NCI-H226 (cell line): ENCODE measurements around the gene F3.
A peak's percentile ranks its signal among the peaks of the same experiment; 100 is the strongest.

Experiments
- DNase-seq: peaks from one replicate; pipeline ENCODE4 v3.0.0-alpha.2; 2015

The F3 gene

DNA sequence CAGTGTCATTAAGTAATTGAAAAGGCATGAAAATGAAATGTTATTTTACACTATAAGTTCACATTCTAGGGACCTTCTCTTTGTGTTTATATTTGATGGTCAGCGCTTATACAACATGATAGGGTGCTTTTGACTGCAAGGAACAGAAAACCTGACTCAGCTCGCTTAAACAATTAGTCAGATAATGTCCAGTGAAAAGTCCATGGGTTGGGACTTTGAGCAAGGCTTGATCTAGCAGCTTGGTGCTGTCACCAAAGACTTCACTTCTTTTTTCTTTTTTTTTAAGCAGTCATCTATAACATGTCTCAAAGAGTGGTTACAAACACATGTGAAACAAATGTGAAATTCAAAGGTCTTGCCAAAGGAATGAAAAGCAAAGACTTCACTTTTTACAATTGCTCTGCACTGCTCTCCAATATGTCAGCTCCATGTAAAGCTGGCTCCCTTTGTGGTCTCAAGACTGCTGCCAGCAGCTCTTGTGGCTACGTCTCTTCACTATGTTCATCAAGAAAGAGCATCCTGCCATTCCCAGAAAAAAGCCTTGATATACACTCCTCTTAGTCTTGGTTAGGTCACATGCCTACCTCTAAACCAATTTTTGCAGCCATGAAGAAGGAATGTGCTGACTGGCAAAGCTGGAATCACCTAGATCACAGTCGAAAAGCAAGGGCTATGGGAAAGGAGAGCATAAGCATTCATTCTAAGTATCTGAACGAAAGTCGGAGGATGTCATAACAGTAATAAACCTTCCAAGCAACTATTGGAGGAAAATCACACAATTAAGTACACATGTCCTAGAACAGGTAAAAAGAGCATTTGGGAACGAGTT lies 15.2 kb downstream of the F3 start:
- no peak for DNase-seq

- DNase-seq: no peak
These were observed 17.0 kb downstream of the F3 start for GRCh38 chr1:94524531-94524930.

GRCh38 chr1:94522304-94522703 lies 19.3 kb downstream of the F3 start:
- peak; percentile 48 for DNase-seq

GRCh38 chr1:94519351-94519750 lies 22.2 kb downstream of the F3 start:
- DNase-seq: no peak

GRCh38 chr1:94515296-94515947 lies 26.1 kb downstream of the F3 start:
- no peak for DNase-seq

- no peak for DNase-seq
These were observed 27.3 kb downstream of the F3 start for GRCh38 chr1:94514095-94514727.

GRCh38 chr1:94512816-94513215 lies 28.7 kb downstream of the F3 start:
- no peak for DNase-seq

DNA sequence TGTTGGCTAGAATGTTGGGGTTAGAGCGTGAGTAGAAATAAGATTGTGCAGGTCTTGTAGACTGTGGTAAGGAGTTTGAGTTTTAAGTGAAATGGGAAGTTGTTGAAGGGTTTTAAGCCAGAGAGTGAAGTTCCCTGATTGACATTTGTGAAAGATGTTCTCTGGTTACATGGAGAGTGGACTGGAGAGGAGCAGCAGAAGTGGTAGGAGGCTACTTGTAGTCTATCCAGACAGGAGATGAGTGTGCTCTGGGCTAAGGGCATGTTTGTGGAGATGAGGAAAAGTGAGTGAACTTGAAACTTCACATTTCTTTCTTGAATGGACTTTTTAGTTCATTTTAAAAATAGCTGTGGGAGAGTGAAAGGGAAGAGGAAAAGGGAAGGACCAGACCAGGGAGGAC lies 37.0 kb downstream of the F3 start:
- DNase-seq: no peak

DNA sequence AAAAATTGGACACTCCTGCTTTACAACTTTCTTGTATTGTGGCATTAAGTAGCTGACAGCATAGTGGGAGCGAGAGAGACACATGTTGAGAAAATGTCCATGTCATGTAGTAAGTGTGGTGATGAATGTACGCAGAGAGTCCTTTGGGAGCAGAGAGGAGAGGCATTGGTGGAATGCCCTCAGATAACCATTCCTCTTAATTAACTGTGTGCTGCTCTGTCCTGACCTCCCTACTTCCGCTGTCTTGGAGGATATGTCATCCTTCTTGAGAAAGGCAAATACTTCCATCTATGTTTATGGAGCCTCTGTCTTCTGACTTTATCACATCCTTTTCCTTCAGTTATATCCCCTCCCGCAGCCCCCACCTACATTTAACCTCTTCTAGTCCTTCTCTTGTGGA lies 38.4 kb downstream of the F3 start:
- DNase-seq: no peak

DNA sequence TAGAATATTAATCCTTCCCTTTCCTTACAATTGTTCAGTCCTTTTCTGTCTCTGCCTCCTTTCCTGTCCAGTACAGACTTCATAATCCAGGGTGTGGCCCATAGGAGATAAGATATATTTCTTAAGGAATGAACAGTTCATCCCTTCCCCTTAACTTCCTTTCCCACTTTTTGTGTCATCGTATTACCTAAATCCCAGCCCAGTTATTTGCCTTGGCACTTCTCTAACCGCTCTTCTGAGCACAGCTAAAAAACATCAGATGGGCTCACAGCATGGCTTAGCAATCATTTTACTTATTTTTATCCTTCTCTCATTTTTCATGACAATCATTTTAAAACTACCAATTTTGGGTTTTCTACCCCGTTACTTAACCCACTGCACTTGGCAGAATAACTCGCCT lies 39.6 kb downstream of the F3 start:
- no peak for DNase-seq

DNA sequence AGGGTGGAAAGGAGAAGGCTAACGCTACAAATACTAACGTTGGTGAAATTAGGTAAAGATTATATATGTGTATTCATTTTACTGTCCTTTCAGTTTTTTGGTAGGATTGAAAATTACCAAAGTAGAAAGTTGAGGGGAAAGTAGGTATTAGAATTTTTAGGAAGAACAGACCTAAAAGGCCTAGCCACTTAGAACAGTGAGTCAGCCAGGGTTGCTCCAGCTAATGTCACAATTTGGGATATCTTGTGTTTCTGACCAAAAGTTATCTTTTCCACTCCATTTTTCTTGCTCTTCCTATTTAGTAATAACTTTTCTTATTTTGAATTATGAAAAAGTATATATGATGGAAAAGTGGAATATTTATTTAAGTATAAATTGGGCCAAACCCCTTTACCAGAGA lies 40.1 kb downstream of the F3 start:
- DNase-seq: no peak

DNA sequence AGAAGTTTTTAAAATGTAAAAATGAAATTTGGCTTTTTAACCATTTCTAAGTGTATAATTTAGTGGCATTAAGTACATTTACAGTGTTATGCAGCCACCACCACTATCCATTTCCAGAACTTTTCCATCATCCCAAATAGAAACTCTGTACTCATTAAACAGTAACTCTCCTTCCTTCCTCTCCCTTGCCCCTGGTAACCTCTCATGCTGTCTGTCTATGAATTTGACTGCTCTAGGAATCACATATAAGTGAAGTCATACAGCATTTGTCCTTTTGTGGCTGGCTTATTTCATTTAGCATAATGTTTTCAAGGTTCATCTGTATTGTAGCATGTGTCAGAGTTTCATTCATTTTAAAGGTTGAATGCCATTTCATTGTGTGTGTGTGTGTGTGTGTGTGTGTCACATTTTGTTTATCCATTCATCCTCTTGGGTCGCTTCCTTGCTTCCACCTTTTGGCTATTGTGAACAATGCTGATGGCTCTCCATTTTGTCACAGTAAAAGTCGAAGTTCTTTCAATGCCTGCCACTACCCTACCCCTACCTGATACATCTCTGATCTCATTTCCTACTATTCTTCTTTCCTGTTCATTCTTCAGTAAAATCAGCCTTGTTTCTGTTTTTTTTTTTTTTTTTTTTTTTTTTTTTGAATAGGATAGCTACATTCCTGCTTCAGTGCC lies 45.3 kb downstream of the F3 start:
- DNase-seq: no peak

DNA sequence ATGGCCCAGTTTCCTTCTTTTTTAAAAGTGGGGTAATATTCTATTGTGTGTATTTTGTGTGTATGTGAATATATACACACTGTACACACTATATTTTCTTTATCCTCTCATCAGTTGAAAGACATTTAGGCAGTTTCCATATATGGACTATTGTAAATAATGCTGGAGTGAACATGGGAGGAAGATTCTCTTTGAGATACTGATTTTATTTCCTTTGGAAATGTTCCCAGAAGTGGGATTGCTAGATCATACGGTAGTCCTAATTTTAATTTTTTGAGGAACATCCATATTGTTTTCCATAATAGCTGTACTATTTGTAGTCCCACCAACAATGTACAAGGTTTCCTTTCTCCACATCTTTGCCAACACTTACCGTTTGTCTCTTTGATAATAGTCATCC lies 51.0 kb downstream of the F3 start:
- no peak for DNase-seq

DNA sequence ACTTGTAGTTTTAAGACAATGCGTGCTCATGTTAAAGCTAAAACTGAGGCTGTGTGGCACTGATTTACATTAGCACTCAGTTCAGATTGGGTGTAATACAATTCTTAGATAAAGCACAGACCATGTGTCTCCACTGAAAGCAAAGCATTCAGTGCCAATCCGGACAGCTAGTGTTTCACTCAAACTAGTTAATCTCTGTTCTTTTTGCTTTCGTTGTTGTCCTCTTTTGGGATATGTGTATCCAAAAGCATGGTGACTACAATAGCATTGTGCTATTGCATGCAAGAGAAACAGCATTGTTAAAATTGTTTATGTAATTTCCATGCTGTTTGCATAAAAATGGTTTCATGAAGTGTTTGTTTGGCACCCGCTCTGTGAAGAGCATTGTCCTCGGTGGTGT lies 54.6 kb downstream of the F3 start:
- no peak for DNase-seq

DNA sequence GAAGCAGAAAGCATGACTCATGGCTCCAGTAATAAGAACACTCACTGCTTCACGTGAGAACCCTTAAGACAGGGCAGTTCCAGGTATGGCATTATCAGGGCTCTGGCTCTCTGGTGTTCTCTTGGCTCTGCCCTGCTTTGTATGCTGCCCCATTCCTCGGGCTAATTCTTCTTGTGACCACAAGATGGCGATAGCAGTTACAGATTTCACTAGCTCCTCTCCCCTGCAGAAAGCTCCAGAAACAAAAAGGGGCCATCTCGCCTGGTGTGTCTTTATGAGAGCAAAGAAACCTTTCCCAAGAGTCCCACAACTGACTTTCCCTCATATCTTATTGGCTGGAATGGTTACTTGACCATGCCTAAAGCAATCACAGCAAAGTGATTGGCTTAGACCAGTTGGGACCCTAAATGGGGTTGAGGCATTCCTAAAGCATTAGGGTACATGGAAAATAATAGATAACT lies 60.1 kb downstream of the F3 start:
- DNase-seq: peak; percentile 74

- DNase-seq: no peak
These were observed 61.9 kb downstream of the F3 start for GRCh38 chr1:94479682-94480081.
